Hematopoietic multipotent progenitor cell treated with erythropoietin and hydrocortisone succinate and interleukin-3 and kit ligand, for 4 days (in vitro differentiated cells): ENCODE measurements around the gene RAP1GAP2.
"Not testable (repeated sequence)": the region's sequence is repeated elsewhere in the genome, so short reads cannot be mapped to it uniquely, and the experiment has no call there.

ENCODE experiments used
- DNase-seq: peaks from one replicate; pipeline ENCODE4 v3.0.0-alpha.2; 2015

RAP1GAP2 gene

DNA sequence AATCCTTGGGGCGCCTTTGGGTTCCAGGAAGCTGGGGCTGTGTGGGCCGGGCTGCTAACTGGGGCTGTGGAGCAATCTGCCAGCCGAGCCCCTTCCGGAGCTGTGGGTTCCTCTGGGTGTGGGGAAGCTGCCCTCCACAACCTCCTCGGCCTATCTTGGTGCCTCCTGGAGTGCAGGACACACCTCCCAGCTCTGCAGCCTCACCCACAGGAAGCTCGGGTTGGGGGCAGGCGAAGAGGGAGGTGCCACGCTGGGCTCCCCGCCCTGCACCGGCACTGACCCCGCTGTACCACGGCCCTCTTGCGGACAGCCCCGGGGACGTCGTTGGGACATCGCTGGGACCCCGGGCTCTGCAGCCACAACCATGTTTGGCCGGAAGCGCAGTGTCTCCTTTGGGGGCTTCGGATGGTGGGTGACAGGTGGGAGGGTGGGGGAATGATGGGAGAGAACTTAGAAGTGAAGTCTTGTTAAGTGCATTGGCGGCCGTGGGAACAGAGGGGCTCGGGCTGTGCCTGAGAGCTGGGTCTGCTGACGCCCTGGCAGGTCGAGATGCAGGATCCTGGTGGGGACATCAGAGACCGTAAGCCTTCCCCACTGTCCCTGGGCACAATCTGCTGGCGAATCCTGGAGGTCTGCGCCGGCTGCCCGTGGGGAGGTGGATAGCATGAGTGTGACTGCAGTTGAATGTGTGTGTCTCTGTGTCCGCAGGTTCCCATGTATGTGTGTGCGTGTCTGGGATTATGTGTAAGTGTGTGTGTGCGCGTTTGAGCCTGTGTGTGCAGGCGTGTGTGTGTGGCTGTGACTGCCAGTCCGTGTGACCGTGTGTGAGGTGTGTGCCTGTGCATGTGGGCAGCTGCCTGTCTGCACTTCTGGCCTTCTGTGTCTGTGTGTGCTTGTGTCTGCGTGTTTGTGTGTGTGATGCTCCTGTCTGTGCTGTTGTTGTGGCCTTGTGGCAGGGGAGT, at the start of gene RAP1GAP2:
RAP1GAP2 (plus strand) TSS at position 275 of the 962 bp plus-strand sequence; CDS start at position 365, 90 bp downstream.
- DNase-seq = peak; percentile 98

DNA sequence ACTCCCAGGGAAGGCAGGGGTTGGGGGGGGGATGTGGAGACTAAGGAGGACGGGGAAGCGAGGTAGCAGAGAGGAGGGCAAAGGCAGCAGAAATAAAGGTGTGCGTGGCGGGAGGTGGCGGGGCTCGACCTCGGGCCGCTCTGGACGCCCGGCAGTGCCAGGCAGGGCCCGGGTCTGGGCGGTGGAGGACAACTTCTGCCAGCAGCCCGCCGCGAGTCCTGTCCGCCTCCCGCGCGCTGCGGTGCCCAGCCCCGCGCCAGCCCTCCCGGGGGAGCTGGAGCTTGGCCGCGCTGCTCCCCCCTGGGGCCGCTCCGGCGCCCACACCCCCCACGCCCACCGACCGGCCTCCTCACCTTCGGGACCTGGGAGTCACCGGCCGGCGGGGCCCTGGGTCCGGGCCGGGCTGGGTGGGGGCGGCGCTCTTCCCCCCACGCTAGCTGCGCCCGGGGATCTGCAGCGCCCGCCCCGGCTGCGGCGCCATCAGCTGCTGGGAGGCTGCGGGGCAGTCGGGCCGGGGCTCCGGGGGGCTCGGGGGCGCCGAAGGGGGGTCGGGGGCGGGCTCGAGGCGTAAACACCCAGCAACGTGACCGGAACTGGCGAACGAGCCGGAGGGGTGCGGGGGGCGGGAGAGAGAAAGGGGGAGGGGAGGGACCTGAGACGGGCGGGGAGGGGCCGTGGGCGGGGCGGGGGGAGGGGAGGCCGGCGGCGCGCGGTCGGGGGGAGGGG, 47.0 kb upstream of the RAP1GAP2 start, which contains the start of gene CCDC92B:
CCDC92B (minus strand) TSS at position 595 of the 726 bp plus-strand sequence. CDS start 14,507 bp downstream, outside the sequence.
- no peak for DNase-seq

DNA sequence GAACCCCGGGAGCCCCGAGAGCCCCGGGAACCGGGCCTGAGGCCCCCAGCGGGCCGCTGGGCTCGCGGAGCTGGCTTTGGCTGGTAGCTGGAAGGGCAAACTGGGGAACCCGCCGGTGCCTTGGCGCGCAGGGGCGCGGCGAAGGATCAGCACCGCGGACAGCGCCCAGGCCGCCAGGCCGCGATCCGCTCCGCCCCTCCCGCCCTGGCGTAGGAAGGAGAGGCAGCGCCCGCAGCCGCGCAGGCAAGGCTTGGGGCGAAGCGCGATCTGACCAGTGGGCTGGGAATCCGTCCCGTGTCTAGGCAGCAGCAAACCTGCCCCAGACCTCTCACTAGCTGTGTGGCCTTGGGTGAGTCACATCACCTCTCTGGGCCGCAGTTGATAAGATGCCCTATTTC, 46.5 kb upstream of the RAP1GAP2 start:
- DNase-seq = peak; percentile 89

DNA sequence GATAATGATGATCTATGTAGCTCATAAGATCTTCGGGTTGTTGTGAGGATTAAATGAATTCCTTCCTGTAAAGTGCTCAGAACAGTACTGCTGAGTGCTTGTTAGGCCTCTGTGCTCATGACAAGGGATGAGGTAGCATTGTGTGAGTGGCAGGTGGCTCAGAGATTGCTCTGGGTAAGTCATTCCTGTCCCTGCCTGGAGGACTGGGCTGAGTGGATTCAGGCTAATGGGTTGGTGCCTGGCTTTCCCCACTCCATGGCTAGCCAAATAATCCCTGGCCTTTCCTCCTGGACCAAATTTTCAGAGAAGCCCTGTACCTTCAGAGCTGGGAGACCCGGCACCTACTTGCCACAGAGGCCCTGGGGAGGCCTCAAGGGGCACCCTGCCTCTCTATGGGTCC, 45.5 kb upstream of the RAP1GAP2 start:
- no peak for DNase-seq

DNA sequence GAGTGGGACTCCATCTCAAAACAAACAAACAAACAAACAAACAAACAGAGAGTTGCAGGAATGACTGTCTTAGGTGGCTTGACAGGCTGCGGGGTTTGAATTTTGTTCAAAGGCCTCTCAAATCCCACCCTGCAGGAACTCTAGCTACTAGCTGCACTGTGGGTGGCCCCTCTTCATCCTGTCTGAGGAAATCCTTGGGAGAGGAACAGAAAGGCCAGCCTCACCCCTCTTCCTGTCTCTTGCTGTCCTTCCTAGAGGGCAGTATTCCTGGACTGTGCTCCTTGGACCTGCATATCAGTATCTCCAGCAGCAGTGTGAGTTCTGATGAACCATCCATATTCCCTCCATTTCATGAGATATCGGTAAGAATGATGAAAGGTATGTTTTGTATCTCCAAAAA, 44.7 kb upstream of the RAP1GAP2 start:
- no peak for DNase-seq

DNA sequence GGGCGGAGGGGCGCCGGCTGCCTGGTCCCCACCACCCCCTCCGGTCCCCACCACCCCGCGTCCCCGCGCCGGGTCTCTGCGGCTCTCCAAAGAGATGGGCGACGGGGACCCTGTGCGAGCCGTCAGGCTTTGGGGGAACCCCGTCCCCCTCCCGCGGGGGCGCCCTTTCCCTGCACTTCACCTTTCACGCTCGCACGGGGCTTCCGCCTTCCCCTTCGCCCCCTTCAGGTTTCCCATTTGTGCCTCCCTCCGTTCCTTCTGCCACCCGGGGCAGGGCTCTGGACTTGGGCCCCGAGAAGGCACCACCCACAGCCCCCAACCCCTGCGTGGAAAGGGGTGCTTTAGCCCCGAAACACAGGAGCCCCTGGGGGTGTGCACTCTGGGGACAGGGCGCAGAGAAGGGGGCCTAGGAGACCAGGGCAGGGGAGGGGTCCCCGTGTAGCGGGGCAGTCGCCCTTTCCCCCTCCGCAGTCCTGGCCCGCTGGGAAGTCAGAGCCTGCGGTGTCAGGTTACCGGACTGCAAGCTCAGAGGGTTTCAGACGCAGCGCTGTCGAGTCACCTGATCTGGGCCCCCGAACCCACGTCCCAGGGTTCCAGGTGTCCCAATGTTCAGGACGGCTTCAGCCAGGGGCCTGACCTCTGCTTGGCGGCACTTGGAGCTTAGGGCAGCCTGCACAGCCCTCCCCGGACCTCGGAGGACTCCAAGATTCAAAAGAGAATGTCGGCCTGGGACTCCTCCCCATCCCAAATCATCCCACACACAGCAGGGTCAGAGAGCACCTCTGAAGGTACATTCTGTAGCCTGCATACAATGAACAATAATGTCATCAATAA, 40.1 kb upstream of the RAP1GAP2 start:
- no peak for DNase-seq

DNA sequence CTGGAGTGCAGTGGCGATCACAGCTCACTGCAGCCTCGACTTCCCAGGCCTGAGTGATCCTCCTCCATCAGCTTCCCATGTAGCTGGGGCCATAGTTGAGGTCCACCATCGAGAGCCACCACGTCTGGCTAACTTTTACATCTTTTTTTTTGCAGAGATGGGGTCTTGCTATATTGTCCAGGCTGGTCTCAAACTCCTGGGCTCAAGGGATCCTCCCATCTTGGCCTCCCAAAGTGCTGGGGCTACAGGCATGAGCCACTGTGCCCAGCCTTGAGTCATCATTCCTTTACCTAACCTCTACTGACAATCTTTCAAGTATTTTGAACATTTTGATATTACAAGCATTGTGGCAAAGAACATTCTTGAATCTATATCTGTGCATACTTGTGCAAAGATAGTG, 37.4 kb upstream of the RAP1GAP2 start:
- no peak for DNase-seq

DNA sequence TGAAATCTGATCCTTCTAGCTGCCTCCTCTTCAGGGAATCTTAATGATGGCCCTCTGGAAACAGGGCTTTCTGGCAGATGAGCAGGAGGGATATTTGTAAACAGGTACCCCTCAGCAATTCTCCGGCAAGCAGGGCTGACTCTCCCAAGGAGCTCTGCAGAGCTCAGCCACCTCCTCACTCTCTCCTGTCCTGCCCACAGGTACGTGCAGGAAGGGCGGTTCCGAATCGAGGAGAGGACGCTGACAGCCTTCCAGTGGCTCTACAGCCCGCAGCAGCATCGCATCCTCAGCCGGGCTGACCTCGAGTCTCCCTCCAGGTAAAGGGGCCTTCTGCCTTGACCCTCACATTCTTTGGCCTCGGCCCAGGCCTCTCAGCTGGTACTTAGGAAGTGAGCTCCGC, 26.1 kb upstream of the RAP1GAP2 start:
- no peak for DNase-seq

DNA sequence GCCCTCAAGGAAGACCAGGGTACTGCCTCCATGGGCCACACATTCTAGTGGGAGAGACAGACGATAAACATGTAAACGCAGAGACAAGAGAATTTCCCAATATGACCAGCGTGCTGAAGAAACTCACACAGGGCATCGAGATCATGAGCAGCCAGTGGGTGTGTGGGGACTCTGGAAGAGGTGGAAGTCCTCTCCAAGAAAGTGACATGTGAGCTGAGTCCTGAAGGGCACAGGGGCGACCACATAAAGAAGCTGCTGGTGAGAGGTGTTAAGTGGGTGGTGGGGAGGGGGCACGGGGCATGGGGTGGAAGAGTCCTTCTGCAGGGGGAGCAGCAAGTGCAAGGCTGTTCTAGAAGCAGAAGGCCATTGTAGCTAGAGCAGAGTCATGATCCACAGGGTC, 21.0 kb upstream of the RAP1GAP2 start:
- DNase-seq = no peak

DNA sequence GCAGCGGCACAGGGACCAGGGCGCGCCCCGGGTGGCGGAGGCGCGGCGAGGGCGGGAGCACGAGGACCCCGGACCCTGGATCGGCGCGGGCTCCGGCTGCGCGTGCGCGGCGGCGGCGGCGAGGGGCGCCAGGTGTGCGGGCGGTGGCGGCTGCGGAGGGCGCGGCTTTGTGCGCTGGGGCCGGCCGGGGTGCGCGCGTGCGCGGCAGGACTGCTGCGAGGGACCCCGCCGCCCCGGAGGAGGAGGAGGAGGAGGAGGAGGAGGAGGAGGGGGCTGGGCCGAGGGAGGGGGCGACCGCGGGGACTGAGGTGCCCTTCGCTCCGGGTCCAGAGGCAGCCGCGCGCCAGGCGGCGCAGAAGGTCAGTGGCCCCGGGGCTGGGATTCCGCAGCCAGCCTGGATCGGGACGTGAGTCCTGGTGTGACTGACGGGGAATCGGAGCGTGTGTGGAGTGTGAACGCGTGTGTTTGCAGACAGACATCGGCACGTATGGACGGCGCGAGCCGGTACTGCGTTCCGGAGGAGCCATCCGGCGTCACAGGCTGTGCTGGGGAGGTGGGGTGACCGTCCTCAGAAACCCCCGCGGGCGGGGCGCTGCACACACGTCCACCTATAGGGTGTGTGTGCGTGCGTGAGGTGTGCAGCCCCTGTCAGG, 19.5 kb upstream of the RAP1GAP2 start:
- no peak for DNase-seq

DNA sequence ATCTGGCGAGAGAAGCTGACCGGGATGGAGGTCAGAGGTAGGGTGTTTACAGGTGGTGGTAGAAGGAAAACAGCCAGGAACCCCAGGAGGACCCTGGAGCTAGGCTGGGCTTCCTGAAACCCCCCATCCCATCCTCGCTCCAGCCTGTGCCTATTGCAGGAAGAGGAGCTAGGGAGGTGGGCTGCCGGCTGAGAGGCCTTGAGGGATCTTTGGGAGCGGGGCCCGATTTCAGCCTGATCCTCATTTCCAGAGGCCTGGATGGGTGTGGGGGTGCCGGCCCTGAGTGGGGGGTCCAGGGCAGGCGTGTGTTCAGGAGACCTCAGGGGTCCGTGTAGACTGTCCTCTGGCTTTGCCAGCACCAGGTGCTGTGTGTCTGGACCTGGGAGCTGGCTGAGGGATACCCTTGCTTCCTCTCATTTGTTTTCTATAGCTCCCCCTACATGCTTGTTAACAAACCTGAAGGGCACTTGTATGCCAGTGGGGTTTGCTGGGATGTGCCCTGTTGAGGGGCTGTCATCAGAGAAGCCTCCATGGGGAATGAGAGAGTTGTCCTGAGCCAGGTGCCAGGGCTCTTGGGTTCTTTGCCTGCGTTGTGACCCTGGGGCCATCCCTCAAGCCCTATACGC, 18.9 kb upstream of the RAP1GAP2 start:
- DNase-seq = no peak

DNA sequence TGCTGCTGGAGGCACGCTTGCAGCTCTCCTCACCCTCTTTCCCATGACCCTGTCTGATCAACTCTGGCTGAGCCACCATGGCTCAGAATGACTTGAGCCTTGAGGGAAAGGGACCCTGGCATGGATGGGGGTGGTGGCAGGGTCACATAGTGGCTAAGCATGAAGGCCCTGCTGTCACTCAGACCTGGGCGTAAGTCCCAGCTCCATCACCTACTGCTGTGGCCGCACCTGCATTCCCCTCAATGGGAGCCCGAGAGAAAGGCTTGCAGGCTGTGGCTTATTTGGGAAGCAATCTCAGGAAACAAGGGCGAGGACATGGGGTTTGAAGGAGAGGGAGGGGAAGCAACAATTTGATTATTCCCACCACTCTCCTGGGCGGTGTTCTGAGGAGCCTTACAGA, 17.7 kb upstream of the RAP1GAP2 start:
- DNase-seq = no peak

DNA sequence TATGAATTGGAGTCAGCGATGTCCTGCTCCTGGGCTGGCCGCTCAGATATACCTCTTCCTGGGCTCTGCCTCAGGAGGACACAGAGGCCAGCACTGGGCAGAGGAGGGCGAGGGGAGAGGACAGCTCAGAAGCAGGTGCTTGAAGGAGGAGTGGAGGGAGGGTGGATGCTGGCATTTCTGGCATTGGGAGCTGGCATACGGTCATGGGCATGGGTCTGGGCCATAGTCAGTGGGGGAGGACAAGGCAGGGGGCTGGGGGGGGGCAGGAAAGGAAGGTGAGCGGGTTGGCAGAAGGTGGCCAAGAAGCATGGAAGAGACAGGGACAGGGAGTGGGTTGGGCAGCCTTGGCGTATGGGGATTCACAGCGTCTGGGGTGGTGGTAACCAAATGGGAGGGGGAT, 16.7 kb upstream of the RAP1GAP2 start:
- no peak for DNase-seq

DNA sequence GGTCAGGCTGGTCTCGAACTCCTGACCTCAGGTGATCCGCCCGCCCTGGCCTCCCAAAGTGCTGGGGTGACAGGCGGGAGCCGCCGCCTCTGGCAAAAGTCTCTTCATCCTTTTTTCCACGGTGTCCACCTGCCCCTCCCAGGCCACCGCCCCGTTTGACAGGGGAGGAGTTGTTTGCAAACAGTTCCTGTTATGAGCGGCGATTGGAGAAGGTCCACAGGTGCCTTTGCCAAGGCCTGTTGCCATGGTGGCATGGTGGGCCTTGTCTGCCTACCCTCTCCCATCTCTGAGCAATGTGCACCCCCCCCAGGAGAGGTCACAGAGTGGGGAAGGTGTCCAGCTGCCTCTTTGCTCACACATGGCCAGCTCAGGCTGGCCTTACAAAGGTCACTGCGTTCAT, 16.0 kb upstream of the RAP1GAP2 start:
- no peak for DNase-seq

DNA sequence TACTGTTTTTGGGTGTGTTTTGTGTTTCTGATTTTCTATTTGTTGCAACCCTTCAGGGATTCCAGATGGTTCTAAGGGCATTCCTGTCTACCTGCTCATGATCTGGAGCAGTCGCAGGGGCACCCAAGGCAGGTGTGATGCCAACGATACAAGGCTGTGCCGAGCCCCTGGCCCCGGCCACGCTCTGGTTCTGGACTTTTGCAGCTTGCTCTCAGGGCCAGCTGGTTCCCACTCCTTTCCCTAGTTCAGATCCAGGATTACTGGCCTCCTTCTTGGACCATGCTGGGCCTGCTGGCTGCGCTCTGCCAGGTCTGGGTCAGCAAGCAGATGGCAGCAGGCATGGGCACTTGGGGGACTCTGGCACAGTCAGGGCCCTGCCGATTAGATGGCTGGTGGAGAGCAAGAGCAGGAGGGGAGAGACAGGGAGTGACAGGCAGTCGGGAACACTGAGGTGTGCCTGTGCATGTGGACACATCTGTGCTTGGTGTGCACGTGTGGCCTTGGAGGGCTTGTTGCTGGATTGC, 15.2 kb upstream of the RAP1GAP2 start:
- no peak for DNase-seq

DNA sequence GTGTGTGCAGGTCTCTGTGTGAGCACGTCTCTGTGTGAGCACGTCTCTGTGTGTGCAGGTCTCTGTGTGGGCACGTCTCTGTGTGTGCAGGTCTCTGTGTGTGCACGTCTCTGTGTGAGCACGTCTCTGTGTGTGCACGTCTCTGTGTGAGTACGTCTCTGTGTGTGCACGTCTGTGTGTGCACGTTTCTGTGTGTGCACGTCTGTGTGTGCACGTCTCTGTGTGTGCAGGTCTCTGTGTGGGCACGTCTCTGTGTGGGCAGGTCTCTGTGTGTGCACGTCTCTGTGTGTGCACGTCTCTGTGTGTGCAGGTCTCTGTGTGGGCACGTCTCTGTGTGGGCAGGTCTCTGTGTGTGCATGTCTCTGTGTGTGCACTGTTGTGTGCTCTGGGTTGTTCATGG, 14.6 kb upstream of the RAP1GAP2 start:
- not testable (repeated sequence) for DNase-seq

DNA sequence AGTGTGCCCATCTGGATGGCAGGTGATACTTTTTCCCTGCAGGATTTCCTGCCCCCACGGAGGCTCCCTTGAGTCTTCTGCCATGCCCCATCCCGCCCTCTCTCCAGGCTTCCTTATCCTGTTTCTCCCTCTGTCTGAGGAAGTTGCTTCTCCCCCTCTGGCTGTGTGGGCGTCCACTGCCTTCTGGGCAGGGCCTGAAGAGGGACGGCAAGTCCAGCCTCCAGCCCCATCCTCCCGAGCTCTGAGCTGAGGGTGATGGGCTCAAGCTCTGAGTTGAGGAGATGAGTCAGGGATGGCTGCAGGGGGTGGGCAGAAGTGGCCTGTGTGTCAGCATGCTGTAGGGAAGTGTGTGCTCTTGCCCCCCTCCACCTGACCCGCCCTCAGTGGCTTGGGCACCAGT, 14.2 kb upstream of the RAP1GAP2 start:
- DNase-seq = no peak

DNA sequence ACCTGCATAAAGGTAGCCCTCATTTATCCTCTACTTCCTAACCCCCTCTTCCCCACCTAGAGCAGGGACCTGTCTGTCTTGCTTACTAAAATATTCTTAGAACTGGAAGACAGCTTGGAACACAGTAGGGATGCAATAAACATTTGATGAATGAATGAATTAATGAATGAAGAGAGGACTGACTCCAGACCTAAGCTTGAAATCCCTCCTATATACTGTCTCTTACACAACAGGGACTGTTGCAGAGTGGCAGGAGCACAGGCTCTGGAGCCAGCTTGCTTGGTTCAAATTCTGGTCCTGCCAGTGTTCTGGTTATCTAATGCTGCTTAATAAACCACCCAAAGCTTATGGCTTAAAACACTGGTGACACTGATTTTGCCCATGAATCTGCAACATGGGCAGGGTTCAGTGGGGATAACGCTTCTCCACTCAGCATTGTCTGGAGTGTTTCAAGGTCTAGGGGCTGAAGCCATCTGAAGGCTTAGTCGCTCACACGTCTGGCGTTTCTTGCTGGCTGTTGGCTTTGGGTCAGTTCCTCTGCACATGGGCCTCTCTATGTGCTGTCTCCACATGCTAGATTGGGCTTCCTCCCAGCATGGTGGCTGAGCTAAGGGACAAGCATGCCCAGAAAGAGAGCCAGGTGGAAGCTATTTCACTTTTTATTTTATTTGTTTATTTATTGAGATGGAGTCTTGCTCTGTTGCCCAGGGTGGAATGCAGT, 12.8 kb upstream of the RAP1GAP2 start:
- no peak for DNase-seq

DNA sequence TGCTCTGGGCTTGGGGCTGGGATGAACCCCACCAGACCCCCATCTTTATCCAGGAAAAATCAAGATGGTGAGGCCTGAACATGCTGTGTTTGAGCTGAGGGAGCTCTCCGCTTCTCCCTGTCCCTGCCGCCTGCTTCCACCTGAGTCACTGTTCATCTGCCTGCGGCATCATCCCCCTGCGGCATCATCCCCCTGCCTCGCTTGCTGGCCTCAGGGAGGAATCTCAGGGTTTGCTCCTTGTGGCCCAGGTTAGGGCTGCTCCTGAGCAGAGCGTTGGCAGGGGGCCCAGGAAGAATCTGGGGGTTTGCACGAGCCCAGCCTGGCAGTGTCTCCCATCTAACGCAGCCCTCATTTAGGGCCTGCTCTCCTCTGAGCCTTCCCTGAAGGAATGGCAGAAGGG, 11.4 kb upstream of the RAP1GAP2 start:
- DNase-seq = no peak

DNA sequence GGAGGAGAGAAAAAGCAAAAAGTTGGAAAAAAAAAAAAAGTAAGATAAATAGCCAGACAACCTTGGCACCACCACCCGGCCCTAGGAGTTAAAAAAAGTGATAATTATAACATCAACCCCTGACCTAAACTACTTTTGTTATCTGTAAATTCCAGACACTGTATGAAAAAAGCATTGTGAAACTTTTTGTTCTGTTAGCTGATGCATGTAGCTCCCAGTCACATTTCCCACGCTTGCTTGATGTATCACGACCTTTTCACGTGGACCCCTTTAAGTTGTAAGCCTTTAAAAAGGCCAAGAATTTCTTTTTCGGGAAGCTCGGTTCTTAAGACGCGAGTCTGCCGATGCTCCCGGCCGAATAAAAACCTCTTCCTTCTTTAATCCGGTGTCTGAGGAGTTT, 10.9 kb upstream of the RAP1GAP2 start:
- peak; percentile 88 for DNase-seq
